ENCODE results near the gene WDFY1. TPM values are rescaled to one million over a fixed set of nuclear protein-coding genes. Genes with fewer than 3 reads are reported as not detected.

The WDFY1 gene
- total RNA-seq, 3 donors from 2014 or later: 45.2 to 57.6 (median 46.2) TPM

- Histone ChIP-seq H3K9me3 (peaks cover 5 to 6% of the 10 kb centered on the region in 2 donors), H3K36me3 (no peaks in the 10 kb centered on the region), H3K27ac (no peak overlapping the region), H3K4me1 (peaks cover 0 to 4% of the 10 kb centered on the region in 2 donors), H3K4me3 (no peak overlapping the region), H3K27me3 (no peaks in the 10 kb centered on the region)
- TF ChIP-seq POLR2A (IDR thresholded peaks at IDR 0.05) (no peak), CTCF (IDR thresholded peaks at IDR 0.05) (no peak), POLR2AphosphoS5 (IDR thresholded peaks at IDR 0.05) (no peak)
- no peak for DNase-seq (ENCODE audit: low spot score in 2 of 2)
- intact Hi-C loops (cut with DNase I; ENCODE audit: low total_unique reads): no loop called here
Measured at GRCh38 chr2:223923976-223924375, 21.2 kb downstream of the WDFY1 start.

- H3K4me1 ChIP-seq: no peaks in the 10 kb centered on the region
- no peaks in the 10 kb centered on the region for H3K27me3 ChIP-seq
- no peaks in the 10 kb centered on the region for H3K36me3 ChIP-seq
- TF ChIP-seq POLR2AphosphoS5 (IDR thresholded peaks at IDR 0.05) (no peak), CTCF (IDR thresholded peaks at IDR 0.05) (no peak)
- peaks cover 5 to 6% of the 10 kb centered on the region in 2 donors for H3K9me3 ChIP-seq
- no peak for DNase-seq (ENCODE audit: low spot score in 2 of 2)
- intact Hi-C loops (cut with DNase I; ENCODE audit: low total_unique reads): no loop called here
- no peak overlapping the region for H3K27ac ChIP-seq
- H3K4me3 ChIP-seq: no peak overlapping the region
Measured at GRCh38 chr2:223922308-223922707, 22.8 kb downstream of the WDFY1 start.

GRCh38 chr2:223921204-223921603, 23.9 kb downstream of the WDFY1 start:
- no peaks in the 10 kb centered on the region for H3K27me3 ChIP-seq
- no peak overlapping the region for H3K27ac ChIP-seq
- H3K4me1 ChIP-seq: no peaks in the 10 kb centered on the region
- intact Hi-C loops (cut with DNase I; ENCODE audit: low total_unique reads): no loop called here
- no peak overlapping the region for H3K4me3 ChIP-seq
- no peaks in the 10 kb centered on the region for H3K36me3 ChIP-seq
- no peak for DNase-seq (ENCODE audit: low spot score in 2 of 2)
- H3K9me3 ChIP-seq: no peaks in the 10 kb centered on the region
- TF ChIP-seq POLR2AphosphoS5 (IDR thresholded peaks at IDR 0.05): no peak
- TF ChIP-seq CTCF (IDR thresholded peaks at IDR 0.05): no peak
- no peak for TF ChIP-seq POLR2A (IDR thresholded peaks at IDR 0.05)

- Histone ChIP-seq H3K9me3 (no peaks in the 10 kb centered on the region), H3K4me3 (no peak overlapping the region), H3K36me3 (no peaks in the 10 kb centered on the region), H3K27me3 (no peaks in the 10 kb centered on the region), H3K4me1 (no peaks in the 10 kb centered on the region), H3K27ac (no peak overlapping the region)
- no peak for DNase-seq (ENCODE audit: low spot score in 2 of 2)
- intact Hi-C loops (cut with DNase I; ENCODE audit: low total_unique reads): no loop called here
- no peak for TF ChIP-seq POLR2AphosphoS5 (IDR thresholded peaks at IDR 0.05)
- no peak for TF ChIP-seq CTCF (IDR thresholded peaks at IDR 0.05)
Measured at GRCh38 chr2:223920109-223920508, 25.0 kb downstream of the WDFY1 start.

GRCh38 chr2:223918671-223919134, 26.4 kb downstream of the WDFY1 start:
- no peak overlapping the region for H3K4me3 ChIP-seq
- H3K27me3 ChIP-seq: no peaks in the 10 kb centered on the region
- no peak overlapping the region for H3K27ac ChIP-seq
- TF ChIP-seq POLR2AphosphoS5 (IDR thresholded peaks at IDR 0.05) (no peak), POLR2A (IDR thresholded peaks at IDR 0.05) (no peak)
- no peaks in the 10 kb centered on the region for H3K4me1 ChIP-seq
- intact Hi-C loops (cut with DNase I; ENCODE audit: low total_unique reads): no loop called here
- no peaks in the 10 kb centered on the region for H3K9me3 ChIP-seq
- no peak for DNase-seq (ENCODE audit: low spot score in 2 of 2)
- H3K36me3 ChIP-seq: no peaks in the 10 kb centered on the region
